DMS53 (cell line): Measurements from ENCODE around the gene WFIKKN1.

Experiments used
- DNase-seq: peaks from one replicate; lab custom pipeline; 2025; lab: John Stamatoyannopoulos, UW

The WFIKKN1 gene

DNA sequence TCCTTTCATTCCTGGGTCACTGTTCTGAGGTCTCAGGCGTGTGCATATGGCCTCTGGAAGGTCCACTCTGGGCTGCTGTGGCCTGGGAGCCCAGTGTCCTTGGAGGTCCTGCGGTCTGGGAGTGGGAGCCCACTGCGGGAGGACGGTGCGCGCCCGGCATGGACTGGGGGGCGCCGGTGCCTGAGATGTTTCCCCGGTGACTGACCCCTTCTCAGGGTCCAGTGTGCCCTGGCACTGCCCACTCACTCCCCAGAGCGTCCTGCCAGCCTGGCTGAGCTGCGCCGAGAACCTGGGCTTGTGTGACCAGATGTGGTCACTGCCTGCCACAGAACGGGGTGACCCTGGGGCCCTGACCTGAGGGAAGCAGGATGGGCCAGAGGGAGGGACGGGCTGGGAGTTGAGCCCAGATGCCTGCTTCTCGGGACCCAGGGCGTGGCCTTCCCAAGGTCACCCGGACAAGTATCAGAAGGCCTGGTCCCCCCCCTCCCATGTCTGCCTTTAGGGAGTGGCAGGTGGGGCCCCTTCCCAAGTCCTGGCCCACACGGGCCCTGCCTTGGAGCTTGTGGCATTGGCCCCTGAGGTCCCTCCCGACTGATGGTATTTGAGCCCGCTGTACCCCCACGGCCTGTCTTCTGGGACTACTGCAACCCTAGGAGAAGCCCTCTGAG lies 43.6 kb downstream of the WFIKKN1 start:
- DNase-seq = no peak

DNA sequence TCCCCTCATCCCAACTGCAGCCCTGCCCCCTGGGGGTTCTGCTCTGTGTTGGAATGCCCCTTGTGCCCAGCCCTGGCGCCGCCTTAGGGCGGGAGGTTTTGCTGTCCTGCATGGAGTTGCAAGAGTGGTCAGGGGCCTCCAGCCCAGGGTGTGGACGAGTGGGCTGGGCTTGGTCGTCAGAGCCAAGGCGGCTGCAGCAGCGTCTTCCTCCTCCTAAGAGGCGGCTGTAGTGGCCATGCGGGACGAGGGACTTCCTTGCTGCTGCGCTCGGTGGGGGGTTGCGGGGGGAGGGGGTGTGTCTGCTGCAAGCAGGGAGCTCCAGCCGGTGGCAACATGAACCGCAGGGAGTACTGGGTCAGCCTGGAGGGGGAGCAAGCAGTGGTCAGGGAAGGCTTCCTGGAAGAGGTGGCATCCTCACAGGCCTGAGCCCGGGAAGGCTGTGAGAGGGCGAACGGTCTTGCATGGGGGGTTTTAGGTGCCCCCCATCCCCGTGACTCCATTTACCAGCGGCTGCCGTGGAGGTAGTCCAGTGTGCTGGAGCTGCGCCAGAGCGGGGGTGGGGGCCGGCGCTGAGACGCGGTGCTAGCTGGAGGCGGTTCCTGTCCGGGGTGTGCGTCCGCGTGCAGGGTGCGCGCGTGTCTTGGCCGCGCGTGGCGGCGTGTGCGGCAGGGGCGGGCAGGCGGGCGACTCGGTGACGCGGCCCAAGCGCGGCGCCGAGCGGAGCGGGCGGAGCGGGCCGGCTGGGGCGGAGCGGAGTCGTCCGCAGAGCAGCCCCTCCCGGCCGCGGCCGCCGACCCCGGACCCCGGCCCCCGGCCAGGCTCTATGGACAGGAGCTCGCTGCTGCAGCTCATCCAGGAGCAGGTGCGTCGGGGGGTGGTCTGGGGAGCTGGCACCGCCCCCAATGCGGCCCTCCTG lies 44.4 kb downstream of the WFIKKN1 start, which contains the start of gene RHBDL1:
RHBDL1 (plus strand) TSS at position 704 of the 916 bp plus-strand sequence; CDS start at position 824, 120 bp downstream.
- peak; percentile 43 for DNase-seq

DNA sequence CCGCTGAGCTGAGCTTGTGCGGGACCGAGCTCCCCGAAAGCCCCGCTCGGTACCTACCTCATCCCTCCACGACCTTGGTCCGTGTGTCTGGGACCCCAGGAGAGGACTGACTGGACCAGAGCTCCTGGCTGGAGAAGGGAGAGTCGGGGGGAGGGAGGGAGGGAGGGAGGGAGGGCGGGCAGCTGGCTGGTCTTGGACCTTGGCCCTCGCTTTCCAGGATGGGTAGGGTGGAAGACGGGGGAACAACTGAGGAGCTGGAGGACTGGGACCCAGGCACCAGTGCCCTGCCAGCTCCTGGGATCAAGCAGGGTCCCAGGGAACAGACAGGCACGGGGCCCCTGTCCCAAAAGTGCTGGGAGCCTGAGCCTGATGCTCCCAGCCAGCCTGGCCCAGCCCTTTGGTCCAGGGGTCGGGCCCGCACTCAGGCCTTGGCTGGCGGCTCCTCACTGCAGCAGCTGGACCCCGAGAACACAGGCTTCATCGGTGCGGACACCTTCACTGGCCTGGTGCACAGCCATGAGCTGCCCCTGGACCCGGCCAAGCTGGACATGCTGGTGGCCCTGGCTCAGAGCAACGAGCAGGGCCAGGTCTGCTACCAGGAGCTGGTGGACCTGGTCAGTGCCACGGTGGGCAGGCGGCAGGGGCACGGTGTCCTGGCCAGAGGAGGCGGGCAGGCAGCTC lies 45.2 kb downstream of the WFIKKN1 start:
- no peak for DNase-seq

- peak; percentile 47 for DNase-seq
Measured at GRCh38 chr16:676565-676902, 45.7 kb downstream of the WFIKKN1 start.

- DNase-seq = peak; percentile 89
Measured at GRCh38 chr16:676913-677312, 46.1 kb downstream of the WFIKKN1 start.

DNA sequence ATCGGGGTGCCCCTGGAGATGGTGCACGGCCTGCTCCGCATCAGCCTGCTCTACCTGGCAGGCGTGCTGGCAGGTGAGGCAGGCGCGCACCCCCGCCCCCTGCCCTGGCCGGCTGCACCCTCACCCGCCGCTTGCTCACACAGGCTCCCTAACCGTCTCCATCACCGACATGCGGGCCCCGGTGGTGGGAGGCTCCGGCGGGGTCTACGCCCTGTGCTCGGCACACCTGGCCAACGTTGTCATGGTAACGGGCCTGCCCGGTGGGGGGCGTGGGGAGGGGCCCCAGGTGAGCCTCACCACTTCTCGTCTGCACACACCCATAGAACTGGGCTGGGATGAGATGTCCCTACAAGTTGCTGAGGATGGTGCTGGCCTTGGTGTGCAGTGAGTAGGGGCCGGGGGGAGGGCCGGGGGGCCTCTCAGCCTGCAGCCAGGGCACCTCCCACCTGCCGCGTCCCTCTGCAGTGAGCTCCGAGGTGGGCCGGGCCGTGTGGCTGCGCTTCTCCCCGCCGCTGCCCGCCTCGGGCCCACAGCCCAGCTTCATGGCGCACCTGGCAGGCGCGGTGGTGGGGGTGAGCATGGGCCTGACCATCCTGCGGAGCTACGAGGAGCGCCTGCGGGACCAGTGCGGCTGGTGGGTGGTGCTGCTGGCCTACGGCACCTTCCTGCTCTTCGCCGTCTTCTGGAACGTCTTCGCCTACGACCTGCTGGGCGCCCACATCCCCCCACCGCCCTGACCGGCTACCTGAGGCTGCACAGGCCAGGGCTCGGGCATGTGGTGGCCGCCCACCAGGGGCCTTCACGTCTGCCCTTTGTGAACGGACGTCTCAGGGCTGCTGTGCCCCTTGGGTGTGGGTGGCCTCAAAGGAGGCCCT lies 46.8 kb downstream of the WFIKKN1 start:
- DNase-seq = no peak

- no peak for DNase-seq
Measured at GRCh38 chr16:678209-678857, 47.5 kb downstream of the WFIKKN1 start.

DNA sequence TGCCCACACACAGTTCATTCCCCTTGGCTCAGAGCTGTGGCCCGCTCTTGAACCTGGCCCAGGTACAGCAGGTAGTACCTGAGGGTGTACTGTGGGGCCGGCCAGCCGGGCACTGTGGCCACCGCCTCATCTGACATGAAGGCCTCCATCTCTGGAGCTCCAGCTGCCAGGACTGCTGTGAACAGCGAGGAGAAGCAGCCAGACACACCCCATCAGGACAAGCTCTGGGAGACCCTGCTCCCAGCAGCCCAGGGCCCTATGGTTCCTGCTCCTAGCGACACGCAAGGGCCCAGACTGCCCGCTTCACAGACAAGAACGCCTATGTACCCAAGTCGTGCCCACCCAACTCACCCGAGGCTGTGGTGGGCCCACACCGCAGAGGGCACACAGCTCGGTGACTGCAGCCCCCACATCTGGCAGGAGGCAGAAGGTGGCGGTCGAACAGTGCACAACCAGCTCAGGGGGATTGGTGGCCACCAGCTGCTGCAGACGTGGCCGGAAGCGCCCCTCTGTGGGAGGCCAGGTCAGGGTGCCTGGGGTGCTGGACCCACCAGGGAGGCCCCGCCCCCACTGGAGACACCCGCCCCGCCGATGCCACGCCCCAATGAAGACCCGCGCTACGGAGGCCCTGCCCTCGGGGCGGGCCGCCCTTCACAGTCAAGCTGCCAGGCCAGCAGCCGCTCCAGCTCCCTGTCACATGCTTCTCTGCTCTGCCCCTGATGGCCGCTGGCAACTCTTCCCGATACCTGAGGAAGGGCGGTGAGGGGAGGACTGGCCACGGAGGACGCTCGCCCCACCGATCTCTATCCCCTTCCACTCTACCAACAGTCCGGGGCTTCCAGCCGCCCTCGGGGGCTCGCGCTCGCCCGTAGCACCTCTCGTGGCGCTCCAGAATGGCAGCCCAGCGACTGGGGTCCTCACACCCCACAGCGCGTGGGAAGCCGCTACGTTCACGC lies 48.4 kb downstream of the WFIKKN1 start:
- peak; percentile 92 for DNase-seq

GRCh38 chr16:679814-680624 lies 49.2 kb downstream of the WFIKKN1 start, which contains the start of gene STUB1:
STUB1 (plus strand) TSS chr16:680410; CDS start chr16:680526, 116 bp downstream.
- peak; percentile 93 for DNase-seq

DNA sequence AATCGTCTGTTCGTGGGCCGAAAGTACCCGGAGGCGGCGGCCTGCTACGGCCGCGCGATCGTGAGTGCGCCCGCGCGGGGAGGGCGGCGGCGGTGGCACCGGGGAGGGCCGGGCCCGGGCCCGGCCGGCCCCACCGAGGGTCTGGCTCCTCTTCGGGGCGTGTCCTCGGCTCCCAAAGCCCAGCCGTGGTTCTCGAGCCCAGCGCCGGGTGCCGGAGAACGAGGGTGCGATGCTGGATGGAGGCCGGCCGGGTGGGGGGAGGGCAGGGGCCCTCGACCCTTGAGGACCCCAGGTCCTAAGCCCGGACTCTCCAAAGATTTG lies 49.8 kb downstream of the WFIKKN1 start:
- DNase-seq = no peak

DNA sequence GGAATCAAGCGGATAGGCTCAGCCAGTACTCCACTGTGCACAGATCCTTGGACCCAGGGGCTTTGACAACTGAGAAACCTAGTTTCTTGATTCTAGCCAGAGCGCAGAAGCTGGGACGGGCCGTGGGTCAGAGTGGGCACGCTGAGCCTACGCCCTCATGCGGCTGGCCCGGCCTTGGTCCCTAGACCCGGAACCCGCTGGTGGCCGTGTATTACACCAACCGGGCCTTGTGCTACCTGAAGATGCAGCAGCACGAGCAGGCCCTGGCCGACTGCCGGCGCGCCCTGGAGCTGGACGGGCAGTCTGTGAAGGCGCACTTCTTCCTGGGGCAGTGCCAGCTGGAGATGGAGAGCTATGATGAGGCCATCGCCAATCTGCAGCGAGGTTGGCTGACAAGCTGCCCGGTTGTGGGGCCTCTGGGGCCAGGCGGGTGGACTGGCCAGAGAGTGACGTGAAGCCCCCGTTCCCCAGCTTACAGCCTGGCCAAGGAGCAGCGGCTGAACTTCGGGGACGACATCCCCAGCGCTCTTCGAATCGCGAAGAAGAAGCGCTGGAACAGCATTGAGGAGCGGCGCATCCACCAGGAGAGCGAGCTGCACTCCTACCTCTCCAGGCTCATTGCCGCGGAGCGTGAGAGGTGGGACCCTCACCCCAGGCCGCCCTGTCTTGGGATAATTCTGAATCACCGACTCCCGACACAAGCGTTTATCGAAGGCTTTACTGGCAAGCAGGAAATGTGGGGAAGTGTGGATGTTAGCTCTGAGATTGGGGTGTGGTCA lies 50.4 kb downstream of the WFIKKN1 start:
- DNase-seq = peak; percentile 64

GRCh38 chr16:681746-682427 lies 51.1 kb downstream of the WFIKKN1 start:
- no peak for DNase-seq

DNA sequence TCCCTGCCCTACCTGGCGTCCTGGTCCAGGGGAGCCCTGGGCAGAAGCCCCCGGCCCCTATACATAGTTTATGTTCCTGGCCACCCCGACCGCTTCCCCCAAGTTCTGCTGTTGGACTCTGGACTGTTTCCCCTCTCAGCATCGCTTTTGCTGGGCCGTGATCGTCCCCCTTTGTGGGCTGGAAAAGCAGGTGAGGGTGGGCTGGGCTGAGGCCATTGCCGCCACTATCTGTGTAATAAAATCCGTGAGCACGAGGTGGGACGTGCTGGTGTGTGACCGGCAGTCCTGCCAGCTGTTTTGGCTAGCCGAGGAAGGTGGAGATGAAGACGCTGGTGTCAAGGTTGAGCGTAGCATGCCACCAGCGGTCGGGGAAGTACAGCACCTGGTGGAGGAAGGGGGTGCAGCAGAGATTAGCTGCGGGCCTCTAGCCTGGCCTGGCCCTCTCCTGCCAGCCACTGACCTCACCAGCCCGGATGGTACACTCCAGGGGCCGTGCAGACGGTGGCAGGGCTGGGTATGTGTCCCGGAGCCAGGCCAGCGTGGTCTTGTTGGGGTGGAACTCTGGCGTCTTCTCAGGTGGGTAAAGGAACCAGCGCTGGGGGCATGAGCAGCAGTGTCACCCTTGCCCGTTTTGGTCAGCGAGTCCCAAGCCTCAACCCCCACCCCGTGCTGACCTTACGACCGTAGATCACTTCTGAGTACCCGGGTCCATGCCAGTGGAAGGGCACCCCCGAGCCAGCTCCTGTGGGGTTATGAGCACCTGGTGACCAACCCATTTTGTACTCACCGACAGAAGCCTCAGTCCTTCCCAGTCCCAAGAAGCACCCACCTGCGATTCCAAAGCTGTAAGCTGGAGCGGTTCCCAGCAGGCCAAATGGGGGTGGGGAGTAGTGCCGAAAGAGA lies 52.0 kb downstream of the WFIKKN1 start:
- no peak for DNase-seq

DNA sequence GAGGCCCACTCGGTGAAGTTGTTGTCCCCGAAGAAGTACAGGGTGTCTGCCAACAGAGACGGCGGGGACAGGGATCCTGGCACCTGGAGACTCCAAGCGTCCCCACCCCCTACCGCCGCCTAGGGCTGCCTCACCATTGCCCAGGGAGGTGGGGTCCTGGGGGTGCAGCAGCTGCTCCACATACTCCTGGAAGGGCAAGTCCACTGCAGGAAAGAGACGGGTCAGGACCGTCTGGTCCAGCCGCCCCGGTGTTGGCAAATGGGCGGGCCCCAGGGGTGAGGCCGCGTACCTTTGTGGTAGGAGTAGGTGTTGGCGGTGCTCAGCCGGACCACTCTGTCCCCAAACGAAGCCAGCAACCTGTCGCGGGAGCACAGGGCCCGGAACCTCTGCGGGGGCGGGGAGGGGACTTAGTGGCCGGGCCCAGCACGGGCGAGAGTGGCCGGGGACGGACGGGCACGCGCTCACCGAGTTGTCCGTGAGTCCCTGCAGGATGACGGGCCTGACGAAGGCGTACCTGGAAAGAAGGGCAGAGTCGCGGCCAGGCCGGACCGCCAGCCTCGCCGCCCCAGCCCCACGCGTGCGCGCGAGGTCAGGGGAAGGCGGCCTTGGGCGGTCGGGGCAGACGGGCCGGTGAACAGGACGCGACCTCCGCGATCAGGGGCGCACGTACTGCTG lies 52.7 kb downstream of the WFIKKN1 start:
- DNase-seq = peak; percentile 72
